NCI-H460 (cell line): ENCODE measurements around the gene OSBPL8. TPM values are rescaled to one million over a fixed set of nuclear protein-coding genes. Genes with fewer than 3 reads are reported as not detected.
"Not testable (repeated sequence)": the region's sequence is repeated elsewhere in the genome, so short reads cannot be mapped to it uniquely, and the experiment has no call there.

Experiments
- DNase-seq: peaks from one replicate; pipeline ENCODE4 v3.0.0-alpha.2; 2016; ENCODE audit warnings: low read depth; ENCODE audit errors: extremely low read depth
- total RNA-seq: library from RNA; depleted of rRNA; stranded (reverse); fragments of >200 nt; shearing (Covaris generic); gene quantifications from 2 replicates; pipeline ENCODE4 v1.2.3, GENCODE V29; 2014

The OSBPL8 gene
- total RNA-seq, 1 experiment from 2014 or later = 43.4 TPM

GRCh38 chr12:76532520-76532919 is 27.1 kb downstream of the OSBPL8 start:
- no peak for DNase-seq

- DNase-seq = no peak
Observed at GRCh38 chr12:76531056-76531455, 28.5 kb downstream of the OSBPL8 start.

- no peak for DNase-seq
Observed at GRCh38 chr12:76530516-76530915, 29.1 kb downstream of the OSBPL8 start.

GRCh38 chr12:76529226-76529918 is 30.2 kb downstream of the OSBPL8 start:
- DNase-seq = no peak

GRCh38 chr12:76523408-76523807 is 36.2 kb downstream of the OSBPL8 start:
- DNase-seq = no peak

GRCh38 chr12:76520348-76520747 is 39.2 kb downstream of the OSBPL8 start:
- no peak for DNase-seq

- no peak for DNase-seq
Observed at GRCh38 chr12:76519538-76519937, 40.0 kb downstream of the OSBPL8 start.

- no peak for DNase-seq
Observed at GRCh38 chr12:76518699-76519098, 40.9 kb downstream of the OSBPL8 start.

- no peak for DNase-seq
Observed at GRCh38 chr12:76515271-76515670, 44.3 kb downstream of the OSBPL8 start.

GRCh38 chr12:76511116-76511716 is 48.4 kb downstream of the OSBPL8 start:
- not testable (repeated sequence) for DNase-seq

- DNase-seq = no peak
Observed at GRCh38 chr12:76508128-76508980, 51.2 kb downstream of the OSBPL8 start.

- no peak for DNase-seq
Observed at GRCh38 chr12:76506149-76506548, 53.4 kb downstream of the OSBPL8 start.

GRCh38 chr12:76505050-76505449 is 54.5 kb downstream of the OSBPL8 start:
- DNase-seq = no peak

GRCh38 chr12:76504606-76505005 is 55.0 kb downstream of the OSBPL8 start:
- no peak for DNase-seq

GRCh38 chr12:76503957-76504356 is 55.6 kb downstream of the OSBPL8 start:
- DNase-seq = no peak

GRCh38 chr12:76501390-76501789 is 58.2 kb downstream of the OSBPL8 start:
- DNase-seq = no peak

GRCh38 chr12:76499136-76499535 is 60.4 kb downstream of the OSBPL8 start:
- not testable (repeated sequence) for DNase-seq

GRCh38 chr12:76495556-76495955 is 64.0 kb downstream of the OSBPL8 start:
- no peak for DNase-seq

GRCh38 chr12:76491292-76491691 is 68.3 kb downstream of the OSBPL8 start:
- DNase-seq = no peak

GRCh38 chr12:76490763-76491162 is 68.8 kb downstream of the OSBPL8 start:
- no peak for DNase-seq

GRCh38 chr12:76489737-76490136 is 69.8 kb downstream of the OSBPL8 start:
- DNase-seq = no peak

GRCh38 chr12:76486011-76486410 is 73.6 kb downstream of the OSBPL8 start:
- DNase-seq = no peak
